Stimulated activated CD4-positive, alpha-beta T cell treated with anti-CD3 and anti-CD28 coated beads, TNF-alpha, amount 100 ng/mL, for 24 hours (primary cell): Measurements from ENCODE around the gene RERG.
"Not testable (repeated sequence)": the region's sequence is repeated elsewhere in the genome, so short reads cannot be mapped to it uniquely, and the experiment has no call there.

ENCODE experiments used
- DNase-seq, 3 experiments: peaks; one replicate each; pipeline ENCODE4 v3.0.0-alpha.2; 2020; ENCODE audit warnings: low read depth in 3 of 3

The RERG gene

DNA sequence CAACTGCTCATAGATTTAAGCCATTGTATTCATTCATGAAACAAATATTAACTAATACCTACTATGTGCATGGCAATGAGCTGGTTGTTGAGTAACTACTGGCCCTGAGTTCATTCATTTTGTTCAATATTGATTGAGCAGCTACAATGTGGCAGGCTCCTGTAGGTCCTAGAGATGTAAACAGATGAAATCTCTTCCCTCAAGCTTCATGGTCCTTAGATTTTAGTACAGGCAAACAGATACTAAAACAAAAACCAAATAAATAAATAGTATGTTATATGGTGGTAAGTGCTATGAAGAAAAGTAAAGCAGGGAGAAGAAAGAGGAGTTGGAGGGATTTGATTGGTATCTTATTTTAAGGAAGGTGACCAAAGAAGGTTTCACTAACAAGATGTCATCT is 77.8 kb downstream of the RERG start:
- no peak for DNase-seq

DNA sequence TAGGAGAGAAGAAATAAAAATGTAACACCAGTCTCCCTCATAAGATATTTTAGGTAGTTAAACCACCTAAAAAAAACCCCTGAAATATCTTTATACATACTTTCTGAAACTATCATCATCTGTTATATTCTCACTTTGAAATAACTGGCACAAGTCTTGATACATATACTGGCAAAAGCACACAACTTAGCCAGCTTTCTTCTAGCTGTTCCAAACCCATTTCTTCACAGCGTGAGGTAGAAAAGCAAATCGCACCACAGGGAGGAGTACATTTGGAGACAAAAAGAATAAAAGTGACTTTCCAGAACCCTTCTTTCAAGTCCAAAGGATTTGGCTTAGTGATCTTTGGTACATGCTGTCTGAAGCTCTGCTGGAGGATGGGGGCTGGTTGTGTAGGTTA is 78.5 kb downstream of the RERG start:
- DNase-seq = no peak

DNA sequence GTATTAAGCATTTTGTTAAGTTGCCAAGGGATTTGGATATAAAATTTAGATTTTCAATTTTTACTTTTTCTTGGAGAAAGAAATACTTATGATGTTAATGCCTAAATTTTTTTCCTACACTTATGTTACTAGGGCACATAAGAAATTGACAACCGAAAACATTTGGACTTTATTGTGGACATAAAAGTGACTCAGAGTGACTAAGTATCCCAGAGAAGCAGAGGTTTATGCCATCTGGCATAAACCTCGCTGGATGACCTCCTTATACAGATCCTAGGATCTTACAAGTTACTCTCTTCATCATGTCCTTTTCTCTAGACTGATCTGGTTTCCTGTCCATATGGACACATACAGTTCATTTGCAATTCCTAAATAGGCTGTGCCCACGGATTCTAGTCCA is 89.8 kb downstream of the RERG start:
- DNase-seq = no peak

DNA sequence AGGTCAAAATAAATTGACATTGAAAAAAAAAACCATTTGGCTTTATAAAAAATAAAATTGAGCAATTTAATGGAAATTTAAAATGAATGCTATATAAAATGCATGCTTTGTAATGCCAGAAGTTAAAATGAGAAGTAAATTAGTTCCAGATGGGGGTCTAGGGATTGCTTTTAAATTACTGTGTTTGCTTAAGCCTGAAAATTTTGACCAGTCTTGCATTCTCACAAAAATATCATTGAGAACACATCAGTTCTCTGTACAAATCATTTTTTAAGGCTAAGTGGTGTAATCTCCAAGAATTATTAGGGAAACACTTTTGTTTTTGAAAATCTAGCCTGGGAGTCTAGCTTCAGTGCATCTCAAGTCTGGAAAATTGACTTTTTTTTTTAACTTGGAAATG is 90.7 kb downstream of the RERG start:
- no peak for DNase-seq

DNA sequence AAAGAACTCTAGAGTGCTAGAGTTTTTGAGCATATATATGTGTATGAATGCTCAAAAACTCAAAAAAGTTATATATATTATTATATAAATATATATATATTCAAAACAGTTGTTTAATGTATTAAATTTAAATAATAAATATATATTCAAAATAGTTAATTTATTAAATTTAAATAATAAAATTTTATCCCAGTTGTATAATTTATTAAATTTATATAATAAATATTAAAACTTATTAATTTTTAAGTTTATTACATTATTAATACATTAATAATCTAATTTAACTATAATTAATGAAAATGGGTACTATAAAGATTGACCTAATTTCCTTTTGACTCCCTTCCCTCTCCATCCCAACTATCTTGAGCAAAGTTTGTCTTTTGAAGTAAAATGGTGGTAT is 97.8 kb downstream of the RERG start:
- DNase-seq = no peak

DNA sequence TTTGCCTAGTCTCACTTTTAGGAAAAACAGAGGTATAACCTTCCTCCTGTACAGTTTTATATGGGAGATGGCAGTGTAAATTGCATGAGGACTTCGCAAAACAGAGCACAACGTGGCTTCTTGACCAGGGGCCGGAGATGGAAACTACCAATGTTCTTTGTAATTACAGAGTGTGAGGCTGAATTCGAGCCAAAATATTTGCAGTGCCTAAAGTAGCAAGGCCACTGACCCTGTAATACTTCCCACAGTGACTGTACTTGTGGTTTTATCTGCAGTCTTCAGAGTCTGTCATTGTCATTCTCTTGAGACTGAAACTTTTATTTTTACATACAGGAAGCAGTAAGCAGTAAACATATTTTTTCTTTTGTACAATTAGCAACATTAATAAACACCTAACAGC is 98.9 kb downstream of the RERG start:
- DNase-seq = no peak

DNA sequence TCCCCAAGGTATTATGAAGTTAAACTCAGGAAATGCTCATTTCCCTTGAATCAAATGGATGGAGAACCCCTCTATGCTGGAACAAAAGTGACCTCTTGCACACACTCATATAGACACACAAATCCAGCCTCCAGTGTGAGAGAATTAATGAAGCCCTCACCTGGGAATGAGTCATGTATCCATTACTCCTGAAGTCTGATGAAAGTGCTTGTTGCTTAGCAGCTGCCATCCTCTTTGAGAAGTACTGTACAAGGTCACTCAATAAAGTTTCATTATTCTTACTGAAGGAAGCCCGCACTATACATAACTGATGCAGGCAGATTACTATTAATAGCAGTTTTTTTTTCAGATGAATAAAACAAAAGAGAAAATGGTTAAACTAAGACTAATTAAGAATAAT is 102.3 kb downstream of the RERG start:
- no peak for DNase-seq

DNA sequence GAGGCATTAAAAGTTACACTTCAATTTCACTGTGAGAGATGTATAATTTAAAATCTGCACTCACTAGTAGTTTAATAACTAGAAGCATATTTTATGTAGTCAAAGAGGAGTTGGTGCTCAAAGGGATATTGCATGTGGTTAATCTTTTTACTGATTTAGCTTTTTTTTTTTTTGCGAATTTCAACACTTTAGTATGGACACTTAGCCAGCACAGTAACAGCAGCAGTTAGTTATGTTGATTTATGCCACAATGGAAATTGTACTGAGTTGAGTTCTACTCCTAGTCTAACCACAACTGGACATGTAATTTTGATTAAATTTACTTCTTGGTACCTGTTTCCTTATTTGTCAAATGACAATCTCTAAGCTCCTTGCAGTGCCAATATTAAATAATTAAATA is 104.2 kb downstream of the RERG start:
- DNase-seq = no peak

DNA sequence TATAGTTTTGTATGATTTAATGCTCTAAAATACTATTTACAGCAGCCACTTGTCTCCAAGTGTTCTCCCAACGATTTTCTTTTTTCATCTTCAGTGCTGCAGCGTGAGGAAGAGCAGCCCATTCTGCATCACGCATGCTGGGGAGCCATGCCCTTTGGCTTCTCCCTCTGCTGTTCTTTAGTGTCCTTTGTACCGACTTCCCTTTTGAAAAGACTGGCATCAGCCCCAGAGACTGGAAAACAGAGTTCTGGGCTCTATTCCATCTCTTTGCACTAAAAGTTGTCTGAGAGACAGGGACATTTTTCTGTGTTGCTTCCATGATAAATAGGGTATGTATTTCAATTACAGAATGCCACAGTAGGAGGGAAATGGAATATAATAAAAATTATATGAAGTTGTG is 105.1 kb downstream of the RERG start:
- no peak for DNase-seq

DNA sequence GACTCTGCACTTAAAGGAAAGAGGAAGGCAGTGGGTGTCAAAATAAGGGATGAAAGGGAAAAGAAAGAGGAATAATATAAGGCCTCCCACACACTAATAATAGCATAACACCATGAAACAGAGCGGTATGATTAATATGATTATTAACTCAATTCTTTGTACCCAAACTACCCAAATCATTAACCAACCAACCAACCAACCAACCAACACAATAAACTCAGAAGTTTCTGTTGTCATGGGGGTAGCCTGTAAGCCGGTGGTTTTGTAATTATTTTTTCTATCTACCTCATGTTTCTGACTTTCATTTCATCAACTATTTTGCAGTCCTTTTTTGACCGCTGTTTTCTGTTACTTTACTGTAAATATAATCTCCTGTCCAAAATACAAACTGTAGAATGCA is 105.8 kb downstream of the RERG start:
- no peak for DNase-seq

DNA sequence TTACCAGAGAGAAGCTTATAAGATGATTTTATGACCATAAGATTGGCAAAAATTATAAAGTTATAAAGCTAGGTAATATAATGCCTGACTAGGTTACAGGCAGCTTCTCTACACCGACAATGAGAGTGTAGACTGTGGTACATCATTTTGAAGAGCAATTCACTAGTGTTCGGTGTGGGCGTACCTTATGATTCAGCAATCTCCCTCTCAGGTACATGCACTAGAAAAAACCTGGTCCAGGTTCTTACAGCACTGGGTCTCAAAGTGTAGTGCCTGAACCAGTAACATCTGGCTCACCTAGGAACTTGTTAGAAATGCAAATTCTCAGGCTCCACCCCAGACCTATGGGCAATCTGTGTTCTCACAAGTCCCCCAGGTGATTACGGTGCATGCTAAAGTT is 106.7 kb downstream of the RERG start:
- DNase-seq = no peak

DNA sequence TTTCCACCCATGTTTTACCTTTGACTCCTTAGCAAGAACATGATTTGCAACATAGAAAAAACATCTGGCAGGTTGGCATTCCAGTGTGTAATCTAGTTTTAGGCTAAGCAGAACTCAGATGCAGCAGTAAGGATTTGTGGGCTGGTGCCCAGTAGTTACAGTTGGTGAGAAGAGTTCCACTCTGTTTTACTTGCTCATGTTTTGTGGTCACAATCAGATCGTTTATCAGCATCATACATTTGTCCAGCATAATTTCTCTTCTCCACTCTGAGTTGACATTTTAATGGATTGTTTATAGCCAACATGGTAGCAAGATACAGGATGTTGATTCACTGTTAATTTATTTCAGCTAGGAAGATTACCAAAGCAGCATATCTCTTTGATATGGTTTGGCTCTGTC is 128.4 kb downstream of the RERG start:
- DNase-seq = no peak

DNA sequence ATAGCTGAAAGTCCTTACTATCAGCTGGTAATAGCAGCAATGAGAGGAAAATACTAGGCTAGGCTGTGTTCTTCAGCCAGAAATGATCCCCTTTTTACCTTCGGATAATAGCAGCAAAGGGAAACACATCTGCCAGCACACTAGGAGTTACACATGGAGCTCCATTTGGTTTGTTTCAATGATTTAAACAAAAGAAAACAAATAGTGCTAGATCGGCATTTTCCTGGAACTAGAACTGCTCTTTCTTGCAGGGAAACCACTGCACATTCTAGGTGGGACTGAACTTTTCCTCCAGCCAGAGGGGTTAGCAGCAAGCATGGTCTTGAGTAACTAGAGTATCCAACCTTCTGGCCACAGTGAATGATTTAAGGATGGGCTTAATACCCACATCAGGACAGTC is 130.8 kb downstream of the RERG start:
- no peak for DNase-seq

DNA sequence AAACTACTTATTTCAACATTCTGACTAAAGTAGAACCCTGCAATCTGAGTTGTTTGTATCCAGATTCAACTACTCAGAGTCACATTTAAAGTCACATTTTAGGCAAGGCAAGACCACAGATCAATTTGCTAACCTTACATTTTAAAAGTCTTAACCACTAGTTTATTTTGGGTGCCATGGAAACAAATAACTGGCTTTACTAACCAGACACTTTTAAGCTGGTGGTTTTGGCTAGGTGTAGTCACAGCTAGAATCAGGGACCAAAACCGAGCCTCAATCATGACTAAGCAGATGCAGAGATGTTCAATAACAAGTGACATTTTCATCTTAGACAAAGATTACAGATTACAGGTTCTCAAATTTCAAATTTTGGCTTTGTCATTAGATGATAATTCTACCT is 133.1 kb downstream of the RERG start:
- no peak for DNase-seq

DNA sequence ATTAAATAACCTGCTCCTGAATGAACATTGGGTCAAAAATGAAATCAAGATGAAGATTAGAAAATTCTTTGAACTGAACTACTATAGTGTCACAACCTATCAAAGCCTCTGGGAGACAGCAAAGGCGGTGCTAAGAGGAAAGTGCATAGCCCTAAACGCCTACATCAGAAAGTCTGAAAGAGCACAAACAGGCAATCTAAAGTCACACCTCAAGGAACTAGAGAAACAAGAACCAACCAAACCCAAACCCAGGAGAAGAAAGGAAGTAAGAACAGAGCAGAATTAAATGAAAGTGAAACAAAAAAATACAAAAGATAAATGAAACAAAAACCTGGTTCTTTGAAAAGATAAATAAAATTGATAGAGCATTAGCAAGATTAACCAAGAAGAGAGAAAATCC is 143.5 kb downstream of the RERG start:
- not testable (repeated sequence) for DNase-seq

DNA sequence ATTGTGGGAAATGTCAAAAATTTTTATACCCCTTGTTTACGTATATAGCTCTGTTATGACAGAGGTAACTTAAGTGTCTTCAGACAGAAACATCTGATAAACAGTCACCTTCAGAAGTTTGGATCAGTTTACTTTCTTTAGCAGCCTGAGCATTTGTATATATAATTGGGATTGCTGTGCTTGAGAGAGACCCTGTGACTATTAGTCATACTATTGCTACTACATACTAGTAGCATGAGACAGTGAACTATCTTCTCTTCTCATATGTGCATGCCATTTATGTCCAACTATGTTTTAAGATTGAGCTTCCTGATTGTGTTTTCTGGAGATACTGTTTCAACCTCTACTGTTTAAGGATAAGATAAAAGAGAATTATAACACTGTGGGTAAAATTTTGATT is 146.9 kb downstream of the RERG start:
- DNase-seq = no peak

DNA sequence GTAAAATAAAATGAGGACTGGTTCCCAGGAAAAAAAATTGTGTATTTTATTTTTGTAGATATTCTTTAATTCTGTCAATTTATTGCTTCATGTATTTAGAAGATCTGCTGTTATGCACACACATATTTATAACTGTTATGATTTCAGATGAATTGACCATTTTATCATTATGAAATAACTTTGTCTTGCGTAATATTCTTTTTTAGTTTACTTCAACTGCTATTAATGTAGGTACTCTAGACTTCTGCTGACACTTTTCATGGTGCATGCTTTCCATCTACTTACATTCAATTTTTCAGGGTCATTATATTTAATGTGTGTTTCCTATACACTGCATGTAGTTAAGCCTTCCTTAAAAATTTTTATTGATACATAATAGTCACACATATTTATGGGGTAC is 162.1 kb downstream of the RERG start:
- no peak for DNase-seq
